ENCODE data around the gene OOSP4B.
"Not testable (repeated sequence)": the region's sequence is repeated elsewhere in the genome, so short reads cannot be mapped to it uniquely, and the experiment has no call there.

The OOSP4B gene

DNA sequence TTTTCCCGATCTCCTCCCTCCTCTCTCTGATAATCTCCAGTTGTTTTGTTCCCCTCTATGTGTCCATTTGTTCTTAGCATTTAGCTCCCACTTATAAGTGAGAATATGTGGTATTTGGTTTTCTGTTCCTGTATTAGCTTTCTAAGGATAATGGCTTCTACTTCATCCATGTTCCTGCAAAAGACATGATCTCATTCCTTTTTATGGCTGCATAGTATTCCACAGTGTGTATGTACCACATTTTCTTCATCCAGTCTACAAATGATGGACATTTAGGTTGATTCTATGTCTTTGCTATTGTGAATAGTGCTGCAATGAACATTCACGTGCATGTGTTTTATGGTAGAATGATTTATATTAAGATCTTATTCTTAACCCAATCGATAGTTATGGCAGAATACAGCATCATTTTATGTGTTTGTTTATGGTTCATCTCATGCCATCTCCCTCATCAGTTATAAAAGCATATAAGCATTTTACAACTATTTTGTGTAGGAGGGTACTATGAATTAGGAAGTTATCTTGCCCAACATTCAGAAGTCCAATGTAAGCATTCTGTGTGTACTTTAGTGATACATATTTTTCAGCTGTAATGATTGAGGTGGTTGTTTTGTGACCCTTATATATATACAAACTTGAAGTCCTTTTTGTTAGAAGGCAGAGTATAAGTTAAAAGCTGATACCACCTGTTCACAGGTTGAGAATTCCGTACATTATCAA lies 42.7 kb downstream of the OOSP4B start:
- no peak for DNase-seq (ENCODE audit: low read depth in 3 of 3)

- DNase-seq (ENCODE audit: low read depth in 3 of 3): no peak
Observed at GRCh38 chr11:60064111-60064510, 47.1 kb downstream of the OOSP4B start.

DNA sequence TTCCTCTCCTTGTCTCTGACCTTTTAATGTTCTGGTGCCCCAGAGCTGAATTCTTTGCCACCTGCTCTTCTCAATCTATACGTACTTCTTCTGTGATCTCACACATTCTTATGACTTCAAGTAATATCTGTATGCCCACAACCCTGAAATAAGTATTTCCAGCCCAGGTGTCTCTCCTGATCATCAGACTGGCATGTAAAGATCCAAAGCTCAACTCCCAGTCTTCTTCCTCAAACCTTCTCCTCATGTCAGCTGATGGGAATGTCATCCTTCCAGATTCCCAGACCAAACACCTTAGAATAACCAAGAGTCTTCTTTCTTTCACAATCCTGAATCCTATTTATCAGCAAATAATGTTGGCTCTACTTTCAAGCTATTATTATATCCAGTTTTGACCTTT lies 48.8 kb downstream of the OOSP4B start:
- DNase-seq (ENCODE audit: low read depth in 3 of 3): no peak

GRCh38 chr11:60069450-60069849 lies 52.5 kb downstream of the OOSP4B start:
- DNase-seq (ENCODE audit: low read depth in 3 of 3): no peak

DNA sequence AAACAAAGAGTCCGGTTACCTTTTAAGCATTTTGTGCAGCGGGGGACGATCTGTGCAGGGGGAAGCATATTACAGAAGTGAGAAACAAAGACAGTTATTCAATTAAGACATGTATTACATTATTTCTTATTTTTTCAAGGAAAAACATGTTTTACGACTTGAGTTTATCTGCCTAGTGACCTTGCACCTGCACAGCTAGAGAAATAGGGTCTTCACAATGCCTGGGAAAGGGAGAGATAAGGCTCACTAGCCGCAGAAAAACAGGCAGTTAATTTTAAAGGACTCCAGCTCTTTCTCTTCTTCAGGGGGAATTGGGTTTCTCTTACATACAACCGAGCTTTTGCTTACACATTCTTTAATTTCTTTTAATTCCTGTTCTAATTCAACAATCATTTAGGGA lies 54.7 kb downstream of the OOSP4B start:
- not testable (repeated sequence) for DNase-seq (ENCODE audit: low read depth in 3 of 3)

GRCh38 chr11:60077216-60077817 lies 60.3 kb downstream of the OOSP4B start:
- no peak for DNase-seq (ENCODE audit: low read depth in 3 of 3)

- no peak for DNase-seq (ENCODE audit: low read depth in 3 of 3)
Observed at GRCh38 chr11:60077981-60078380, 61.0 kb downstream of the OOSP4B start.

- DNase-seq (ENCODE audit: low read depth in 3 of 3): no peak
Observed at GRCh38 chr11:60078745-60079144, 61.8 kb downstream of the OOSP4B start.

DNA sequence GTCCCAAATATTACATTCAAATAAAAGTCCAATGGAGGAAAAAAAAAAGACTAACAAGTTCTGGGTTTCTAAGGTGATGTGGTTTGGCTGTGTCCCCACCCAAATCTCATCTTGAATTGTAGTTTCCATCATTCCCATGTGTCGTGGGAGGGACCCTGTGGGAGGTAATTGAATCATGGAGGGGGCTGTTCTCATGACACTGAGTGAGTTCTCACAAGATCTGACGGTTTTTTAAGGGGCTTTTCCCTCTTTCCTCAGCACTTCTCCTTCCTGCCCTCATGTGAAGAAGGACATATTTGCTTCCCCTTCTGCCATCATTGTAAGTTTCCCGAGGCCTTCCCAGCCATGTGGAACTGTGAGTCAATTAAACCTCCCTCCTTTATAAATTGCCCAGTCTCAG lies 63.6 kb downstream of the OOSP4B start:
- no peak for DNase-seq (ENCODE audit: low read depth in 3 of 3)
